HG02970 (cell line): Measurements from ENCODE around the gene DVL3.
A peak's percentile ranks its signal among the peaks of the same experiment; 100 is the strongest.
"Not testable (repeated sequence)": the region's sequence is repeated elsewhere in the genome, so short reads cannot be mapped to it uniquely, and the experiment has no call there.

Experiments
- ATAC-seq: cut with Tn5 transposase; IDR thresholded peaks from one replicate; pipeline ENCODE4 v1.9.1; 2021; ENCODE audit warnings: mild to moderate bottlenecking, moderate library complexity, moderate number of reproducible peaks; ENCODE audit not compliant: unreplicated experiment, low FRiP score

The DVL3 gene

GRCh38 chr3:184154885-184155643 lies at the start of gene DVL3:
DVL3 (plus strand) TSS chr3:184155377; CDS start chr3:184155636, 259 bp downstream.
- ATAC-seq, result peak; percentile 82

GRCh38 chr3:184110316-184110725 lies 44.9 kb upstream of the DVL3 start:
- no peak for ATAC-seq

DNA sequence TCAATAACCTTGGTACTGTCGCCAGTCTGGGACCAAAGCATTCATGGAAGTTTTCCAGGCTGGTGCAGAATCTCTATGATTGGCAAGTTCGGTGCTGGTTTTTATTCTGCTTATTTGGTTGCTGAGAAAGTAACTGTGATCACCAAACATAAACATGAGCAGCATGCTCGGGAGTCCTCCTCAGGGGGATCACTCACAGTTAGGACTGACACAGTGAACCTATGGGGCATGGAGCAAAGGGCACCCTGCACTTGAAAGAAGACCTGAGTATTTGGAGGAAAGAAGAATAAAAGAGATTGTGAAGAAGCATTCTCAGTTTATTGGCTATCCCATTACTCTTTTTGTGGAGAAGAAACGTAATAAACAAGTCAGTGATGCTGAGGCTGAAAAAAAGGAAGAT lies 39.2 kb upstream of the DVL3 start:
- no peak for ATAC-seq

DNA sequence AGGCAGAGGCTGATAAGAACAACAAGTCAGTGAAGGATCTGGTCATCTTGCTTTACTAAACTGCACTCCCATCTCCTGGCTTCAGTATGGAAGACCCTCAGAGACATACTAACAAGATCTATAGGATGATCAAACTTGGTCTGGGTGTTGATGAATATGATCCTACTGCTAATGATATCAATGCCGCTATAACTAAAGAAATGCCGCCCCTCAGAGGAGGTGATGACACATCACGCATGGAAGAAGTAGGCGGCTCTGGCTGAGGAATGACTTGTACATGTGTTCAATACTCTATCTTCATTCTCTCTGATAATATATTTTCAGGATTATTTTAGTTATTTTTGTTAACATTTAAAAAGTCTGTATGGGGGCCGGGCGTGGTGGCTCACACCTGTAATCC lies 37.5 kb upstream of the DVL3 start:
- no peak for ATAC-seq

DNA sequence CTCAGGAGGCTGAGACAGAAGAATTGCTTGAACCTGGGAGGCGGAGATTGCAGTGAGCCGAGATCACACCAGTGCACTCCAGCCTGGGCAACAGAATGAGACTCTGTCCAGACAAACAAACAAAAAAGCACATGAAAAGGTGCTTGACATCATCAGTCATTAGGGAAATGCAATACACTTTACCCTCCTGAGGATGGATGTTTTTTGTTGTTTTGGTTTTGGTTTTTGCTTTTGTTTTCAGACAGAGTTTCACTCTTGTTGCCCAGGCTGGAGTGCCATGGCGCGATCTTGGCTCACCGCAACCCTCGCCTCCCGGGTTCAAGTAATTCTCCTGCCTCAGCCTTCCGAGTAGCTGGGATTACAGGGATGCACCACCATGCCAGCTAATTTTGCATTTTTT lies 34.1 kb upstream of the DVL3 start:
- ATAC-seq, result not testable (repeated sequence)

DNA sequence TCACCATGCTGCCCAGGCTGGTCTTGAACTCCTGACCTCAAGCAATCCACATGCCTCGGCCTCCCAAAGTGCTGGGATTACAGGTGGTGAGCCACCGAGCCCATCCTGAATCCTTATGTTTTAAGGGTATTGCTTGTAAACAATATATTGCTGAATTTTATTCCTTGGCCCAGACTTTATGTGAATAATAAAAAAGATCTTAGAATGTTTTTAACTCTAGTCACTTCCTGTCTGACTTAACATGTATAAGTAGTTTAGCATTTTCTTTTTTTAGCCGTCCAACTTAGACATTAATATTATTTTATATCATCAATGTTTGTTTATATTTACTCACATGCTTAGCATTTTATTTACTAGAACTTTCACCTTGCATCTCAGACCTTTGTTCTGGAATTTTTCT lies 29.2 kb upstream of the DVL3 start:
- ATAC-seq, result no peak

GRCh38 chr3:184129012-184129411 lies 26.2 kb upstream of the DVL3 start:
- ATAC-seq, result no peak

DNA sequence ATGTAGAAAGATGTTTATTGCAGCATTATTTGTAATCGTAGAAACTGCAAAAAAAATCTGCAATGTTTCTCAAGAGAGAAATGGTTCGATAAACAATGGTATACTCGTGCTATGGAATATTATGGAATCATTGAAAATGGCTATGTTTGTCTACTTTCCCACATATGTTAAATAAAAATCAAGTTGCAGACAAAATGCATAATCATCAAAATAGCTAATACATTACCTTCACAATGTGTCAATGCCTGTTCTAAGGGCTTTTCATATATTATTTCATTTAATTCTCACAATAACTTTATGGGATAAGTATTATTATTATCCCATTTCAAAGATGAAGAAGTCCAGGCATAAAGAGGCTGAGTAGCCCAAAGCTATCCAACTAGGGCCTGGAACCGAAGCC lies 22.2 kb upstream of the DVL3 start:
- no peak for ATAC-seq

DNA sequence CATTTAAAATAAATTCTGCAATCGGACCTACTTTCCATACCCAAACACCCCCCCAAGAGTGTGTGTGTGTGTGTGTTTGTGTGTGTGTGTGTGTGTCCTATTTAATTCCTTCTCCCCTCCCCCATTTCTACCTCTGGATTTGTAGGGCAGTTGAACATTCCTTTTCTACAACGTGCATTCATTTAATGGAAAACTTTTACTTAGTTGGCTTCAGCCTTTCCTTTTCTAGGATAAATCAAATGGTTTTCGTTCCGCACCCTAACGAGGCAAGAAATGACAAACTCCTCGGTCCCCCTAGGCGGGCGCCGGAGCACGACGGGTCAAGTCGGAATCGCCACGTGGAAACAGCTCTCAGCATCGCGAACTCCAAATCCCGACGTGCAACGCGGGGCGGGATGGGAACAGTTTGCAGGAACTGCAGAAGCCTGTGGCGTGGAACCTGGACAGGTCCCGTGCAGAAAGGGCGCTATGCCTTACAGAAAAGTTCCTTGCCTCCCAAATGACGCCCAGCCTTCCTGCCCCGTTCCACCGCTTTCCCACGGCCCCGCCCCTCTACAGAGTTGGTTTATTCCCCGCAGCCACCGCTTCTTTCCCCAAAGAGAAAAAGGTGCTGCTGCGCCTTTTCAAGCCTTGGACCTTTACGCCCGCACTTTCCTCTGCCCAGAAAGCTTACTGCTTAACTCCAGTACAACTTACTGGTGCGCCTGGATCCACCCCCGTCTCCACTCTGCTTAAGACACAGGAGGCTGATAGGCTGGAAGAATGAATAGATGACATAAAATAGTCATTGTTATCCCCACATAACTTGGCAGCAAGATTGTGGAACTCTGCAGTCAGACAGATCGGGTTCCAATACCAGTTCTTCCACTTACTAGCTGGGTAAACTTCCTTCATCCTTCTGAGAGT lies 21.1 kb upstream of the DVL3 start:
- ATAC-seq, result no peak

DNA sequence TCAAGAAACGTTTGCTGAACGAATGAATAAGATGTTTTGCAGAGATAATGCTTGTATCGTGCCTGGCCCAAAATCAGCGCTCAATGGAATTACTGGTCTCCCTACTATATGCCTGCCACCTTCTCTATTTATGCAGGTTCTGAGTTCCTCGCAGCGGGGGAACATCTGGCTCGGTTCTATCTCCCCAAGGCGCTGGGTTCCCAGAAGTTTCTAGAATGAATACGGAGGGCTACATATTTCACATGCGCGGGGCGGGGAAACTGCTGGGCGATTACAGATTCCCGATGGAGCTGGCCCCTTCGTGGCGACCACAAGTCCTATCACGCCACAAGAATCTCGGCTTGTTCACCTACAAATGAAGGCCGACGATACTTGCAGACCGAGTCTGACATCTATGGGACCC lies 20.4 kb upstream of the DVL3 start:
- ATAC-seq, result no peak

DNA sequence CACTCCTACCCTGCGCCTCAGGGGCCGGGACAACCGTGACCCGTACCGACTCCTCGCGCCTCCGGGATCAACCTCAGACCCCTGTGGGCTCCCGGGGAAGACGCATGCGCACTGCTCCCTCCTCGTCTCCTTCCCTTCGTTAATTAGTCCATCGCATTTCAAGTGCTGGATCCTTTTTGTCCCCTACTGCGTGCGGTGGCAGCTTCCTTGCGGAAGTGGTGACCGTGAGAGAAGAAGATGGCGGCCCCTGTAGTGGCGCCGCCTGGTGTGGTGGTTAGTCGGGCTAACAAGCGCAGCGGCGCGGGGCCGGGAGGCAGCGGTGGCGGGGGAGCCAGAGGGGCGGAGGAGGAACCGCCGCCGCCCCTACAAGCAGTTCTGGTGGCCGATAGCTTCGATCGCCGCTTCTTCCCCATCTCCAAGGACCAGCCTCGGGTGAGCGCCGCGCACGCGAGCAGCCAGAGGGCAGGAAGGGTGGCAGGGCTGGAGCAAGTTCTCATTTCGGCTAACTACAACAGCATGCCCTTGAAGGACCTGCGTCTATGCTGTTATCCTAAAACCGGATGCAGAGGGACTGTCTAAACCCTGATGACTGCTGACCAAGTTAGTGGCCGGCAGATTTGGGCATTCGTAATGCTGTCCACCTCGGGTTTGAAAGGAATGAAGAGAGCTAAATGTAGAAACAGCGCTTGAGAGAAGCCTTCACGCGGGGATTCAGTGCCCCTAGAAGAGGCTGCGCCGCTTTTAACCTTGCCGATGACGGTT lies 19.8 kb upstream of the DVL3 start, which contains the start of gene EIF2B5:
Gene EIF2B5 (plus strand): TSS at position 210 of the 762 bp plus-strand sequence. CDS start 28 bp downstream, at position 238.
- peak; percentile 85 for ATAC-seq

GRCh38 chr3:184135911-184136260 lies 19.3 kb upstream of the DVL3 start:
- ATAC-seq, result no peak

DNA sequence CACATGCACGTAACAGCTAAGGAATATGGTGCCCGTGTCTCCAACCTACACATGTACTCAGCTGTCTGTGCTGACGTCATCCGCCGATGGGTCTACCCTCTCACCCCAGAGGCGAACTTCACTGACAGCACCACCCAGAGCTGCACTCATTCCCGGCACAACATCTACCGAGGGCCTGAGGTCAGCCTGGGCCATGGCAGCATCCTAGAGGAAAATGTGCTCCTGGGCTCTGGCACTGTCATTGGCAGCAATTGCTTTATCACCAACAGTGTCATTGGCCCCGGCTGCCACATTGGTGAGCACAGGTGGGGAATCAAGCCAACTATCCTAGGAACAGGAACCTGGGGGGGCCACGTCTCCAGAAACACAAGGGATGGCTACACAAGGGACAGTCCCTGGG lies 14.7 kb upstream of the DVL3 start:
- ATAC-seq, result no peak

DNA sequence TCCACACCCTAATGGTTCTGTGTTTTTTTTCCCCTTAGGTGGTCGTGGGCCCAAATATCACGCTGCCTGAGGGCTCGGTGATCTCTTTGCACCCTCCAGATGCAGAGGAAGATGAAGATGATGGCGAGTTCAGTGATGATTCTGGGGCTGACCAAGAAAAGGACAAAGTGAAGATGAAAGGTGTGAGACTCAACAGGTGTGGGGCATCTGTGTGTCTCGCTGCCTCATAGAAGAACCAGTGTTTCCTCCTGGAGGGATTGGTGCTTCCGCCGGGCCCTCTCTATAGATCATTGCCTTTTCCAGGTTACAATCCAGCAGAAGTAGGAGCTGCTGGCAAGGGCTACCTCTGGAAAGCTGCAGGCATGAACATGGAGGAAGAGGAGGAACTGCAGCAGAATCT lies 13.0 kb upstream of the DVL3 start:
- no peak for ATAC-seq

GRCh38 chr3:184143327-184143726 lies 11.8 kb upstream of the DVL3 start:
- no peak for ATAC-seq

GRCh38 chr3:184144505-184144904 lies 10.7 kb upstream of the DVL3 start:
- ATAC-seq, result no peak

GRCh38 chr3:184145111-184145524 lies 10.1 kb upstream of the DVL3 start:
- no peak for ATAC-seq

DNA sequence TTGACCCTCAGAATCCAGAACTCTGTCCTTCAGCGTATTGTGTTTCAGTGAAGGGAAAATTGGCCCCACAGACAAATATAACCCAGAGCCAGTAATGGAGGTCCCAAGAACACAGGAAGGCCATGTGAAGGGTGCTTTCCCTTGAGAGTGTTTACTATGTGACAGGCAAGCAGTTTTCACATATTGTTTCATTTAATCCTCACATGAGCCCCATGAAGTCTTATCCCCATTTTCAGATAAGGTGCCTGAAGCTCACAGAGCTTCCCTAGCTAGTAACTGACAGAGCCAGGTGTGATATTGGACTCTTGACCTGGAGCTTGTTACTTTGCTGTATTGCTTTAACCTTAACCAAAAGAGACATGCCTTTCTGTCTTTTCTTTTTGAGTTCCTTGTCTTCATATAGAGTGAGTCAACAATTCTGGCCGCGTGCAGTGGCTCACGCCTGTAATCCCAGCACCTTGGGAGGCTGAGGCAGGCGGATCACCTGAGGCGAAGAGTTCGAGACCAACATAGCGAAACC lies 9.4 kb upstream of the DVL3 start:
- ATAC-seq, result no peak

DNA sequence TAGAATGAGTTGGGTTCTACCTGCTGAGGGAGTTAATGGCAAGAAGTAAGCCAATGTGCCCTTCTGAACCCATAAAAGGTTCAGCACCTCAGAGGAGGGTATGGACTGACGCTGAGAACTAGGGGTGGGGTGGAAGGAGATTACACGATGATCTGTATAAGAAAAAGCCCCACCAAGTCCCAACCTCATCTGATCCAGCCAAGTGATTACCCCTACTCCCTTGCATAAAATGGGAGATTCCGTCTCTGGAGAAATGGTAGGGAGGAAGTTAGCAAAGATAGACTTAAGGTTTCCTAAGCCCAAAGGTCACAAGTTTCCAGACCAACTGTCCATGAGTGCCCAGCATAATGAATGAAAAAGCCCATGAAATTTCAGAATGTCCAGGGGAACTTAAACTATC lies 7.1 kb upstream of the DVL3 start:
- ATAC-seq, result no peak

DNA sequence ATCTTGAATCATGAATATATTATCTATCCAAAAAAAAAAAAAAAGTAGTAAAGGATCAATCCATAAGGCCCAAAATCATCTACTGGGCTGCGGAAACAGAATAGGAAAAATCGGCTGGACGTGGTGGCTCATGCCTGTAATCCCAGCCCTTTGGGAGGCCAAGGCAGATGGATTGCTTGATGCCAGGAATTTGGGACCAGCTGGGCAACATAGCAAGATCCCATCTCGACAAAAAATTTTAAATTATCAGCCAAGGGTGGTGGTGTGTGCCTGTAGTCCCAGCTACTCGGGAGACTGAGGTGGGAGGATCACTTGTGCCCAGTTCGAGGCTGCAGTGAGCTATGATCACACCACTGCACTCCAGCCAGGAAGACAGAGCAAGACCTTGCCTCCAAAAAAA lies 6.1 kb upstream of the DVL3 start:
- no peak for ATAC-seq

GRCh38 chr3:184149770-184150169 lies 5.4 kb upstream of the DVL3 start:
- not testable (repeated sequence) for ATAC-seq
